B cell (primary cell): ENCODE data around the gene CHD5.

Experiments used
- CTCF ChIP-seq: fragments of 200-600 bp; IDR thresholded peaks from one replicate; pipeline ENCODE4 v1.8.0; 2022; ENCODE audit warnings: antibody characterized with exemption, mild to moderate bottlenecking
- EZH2 ChIP-seq: IDR thresholded peaks from 2 replicates; pipeline ENCODE4 v1.6.1; 2012; ENCODE audit warnings: borderline replicate concordance, low read depth, mild to moderate bottlenecking, moderate library complexity, low read length; ENCODE audit not compliant: insufficient read depth, poor library complexity, severe bottlenecking

GRCh38 chr1:6090288-6090687 is 89.8 kb downstream of the CHD5 start:
- TF ChIP-seq CTCF (no peak), EZH2 (no peak)
